ENCODE measurements around the gene SLC1A5.
"Not testable (repeated sequence)": the region's sequence is repeated elsewhere in the genome, so short reads cannot be mapped to it uniquely, and the experiment has no call there.

The SLC1A5 gene

DNA sequence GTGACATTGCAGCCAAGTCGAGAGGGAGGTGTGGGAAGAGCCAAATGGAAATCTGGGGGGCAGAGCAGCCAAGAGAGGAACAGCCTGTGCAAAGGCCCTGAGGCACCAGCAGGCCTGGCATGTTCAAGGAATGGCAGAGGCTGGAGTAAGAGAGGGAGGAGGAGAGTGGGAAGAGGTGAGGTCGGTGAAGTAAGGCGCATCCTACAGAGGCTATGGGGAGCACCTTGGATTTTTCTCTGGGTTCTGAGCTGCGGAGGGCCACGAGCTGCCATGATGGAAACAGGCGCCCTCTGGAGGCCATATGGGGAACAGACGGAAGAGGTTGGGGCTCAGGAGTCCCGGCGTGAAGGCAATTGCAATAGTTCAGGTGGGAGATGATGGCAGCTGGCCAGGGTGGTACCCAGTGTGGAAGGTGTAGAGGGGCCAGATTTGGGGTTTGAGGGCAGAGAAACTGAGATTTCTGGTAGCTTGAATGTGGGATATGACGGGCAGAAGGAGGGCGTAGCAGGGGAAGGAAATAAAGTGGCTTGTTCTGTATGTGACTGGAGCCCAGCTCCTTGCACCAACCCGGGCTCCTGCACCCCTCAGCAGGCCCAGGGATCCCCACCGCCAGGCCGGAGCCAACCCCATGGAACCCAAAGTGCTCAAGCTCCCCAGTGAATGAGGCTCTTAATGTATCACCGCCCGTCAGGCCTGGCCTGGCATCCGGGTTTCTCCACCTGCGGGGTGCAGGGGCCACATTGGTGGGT is 21.7 kb downstream of the SLC1A5 start:
- DNase-seq: peak; percentile 63

DNA sequence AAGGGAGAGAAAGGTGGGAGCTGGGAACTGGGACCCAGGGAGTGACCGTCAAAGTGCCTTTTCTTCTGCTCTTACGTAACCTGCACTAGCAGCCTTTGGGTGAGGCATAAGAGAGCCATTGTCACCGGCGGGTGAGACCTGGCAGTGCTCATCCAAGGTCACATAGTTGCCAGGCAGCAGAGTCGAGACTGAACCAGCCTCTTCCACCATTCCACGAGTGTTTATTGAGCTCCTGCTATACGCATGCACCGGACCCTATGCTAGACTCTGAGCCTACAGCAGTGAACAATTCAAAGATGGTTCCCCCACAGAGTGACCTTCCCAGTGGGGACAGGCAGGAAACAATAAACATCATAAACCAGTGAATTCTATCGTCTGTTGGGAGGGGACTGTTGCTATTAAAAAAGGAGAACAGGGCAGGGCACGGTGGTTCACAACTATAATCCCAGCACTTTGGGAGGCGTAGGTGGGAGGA is 23.5 kb downstream of the SLC1A5 start:
- DNase-seq: no peak

DNA sequence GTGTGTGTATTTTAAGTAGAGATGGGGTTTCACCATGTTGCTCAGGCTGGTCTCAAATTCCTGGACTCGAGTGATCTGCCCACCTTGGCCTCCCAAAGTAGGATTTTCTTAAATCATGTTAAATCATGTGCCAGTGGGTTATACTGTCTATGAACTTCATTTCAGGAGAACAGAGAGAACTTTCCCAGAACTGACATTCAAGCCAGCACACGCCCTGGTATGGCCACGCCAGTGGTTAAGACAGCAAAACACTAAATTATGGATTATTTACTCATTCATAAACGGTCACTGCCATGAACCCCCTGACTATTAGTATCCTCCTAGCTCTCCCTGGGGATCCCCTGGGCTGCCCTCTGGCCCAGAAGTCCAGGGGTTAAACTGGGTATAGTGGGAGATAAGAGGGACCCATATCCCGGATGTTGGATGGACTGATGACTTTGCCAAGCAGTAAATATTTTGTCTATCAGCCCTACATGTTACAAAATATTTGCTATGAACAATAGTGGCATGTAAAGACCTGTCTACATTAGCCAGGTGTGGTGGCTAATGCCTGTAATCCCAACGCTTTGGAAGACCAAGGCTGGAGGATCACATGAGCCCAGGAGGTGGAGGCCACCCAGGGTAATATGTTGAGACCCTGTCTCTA is 26.0 kb downstream of the SLC1A5 start:
- no peak for DNase-seq

DNA sequence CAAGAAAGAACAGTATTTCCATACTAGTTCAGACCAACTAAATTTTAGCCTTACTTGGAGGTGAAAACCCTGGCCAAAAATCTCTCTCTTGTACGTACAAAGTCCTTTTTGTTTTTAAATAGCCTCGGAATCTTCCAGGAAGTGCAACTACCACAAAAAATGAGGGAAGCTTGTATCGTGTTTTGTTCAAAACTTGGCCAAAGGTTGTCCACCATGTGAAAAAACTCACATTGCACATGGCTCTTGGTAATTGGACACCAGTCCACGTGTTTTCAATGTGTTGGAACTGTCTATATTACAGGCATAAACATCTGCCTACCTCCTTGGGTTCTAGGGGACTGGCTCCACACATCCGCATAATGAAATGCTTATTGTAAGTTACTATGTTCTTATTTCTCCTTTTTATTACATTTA is 27.0 kb downstream of the SLC1A5 start:
- DNase-seq: no peak

DNA sequence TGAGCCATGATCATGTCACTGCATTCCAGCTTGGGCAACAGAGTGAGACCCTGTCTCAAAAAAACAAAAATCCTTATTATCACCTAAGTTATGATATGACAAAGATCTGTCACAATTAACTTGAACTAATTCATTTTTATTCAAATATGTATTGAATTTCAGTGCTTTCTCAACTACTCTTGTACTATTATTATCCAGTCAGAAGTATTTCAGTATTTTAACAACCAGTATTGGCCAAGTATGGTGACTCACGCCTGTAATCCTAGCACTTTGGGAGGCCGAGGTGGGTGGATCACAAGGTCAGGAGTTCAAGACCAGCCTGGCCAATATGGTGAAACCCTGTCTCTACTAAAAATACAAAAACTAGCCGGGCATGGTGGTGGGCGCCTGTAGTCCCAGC is 27.5 kb downstream of the SLC1A5 start:
- not testable (repeated sequence) for DNase-seq

DNA sequence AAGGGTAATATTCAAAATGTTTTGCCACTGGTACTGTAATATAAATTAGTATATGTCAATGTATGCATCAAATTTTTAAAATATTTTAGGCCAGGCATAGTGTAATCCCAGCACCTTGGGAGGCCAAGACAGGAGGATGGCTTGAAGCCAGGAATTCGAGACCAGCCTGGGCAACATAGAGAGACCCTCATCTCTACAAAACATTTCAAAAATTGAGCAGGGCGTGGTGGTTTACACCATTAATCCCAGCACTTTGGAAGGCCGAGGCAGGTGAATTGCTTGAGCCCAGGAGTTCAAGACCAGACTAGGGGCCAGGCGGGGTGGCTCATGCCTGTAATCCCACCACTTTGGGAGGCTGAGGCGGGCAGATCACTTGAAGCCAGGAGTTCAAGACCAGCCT is 28.0 kb downstream of the SLC1A5 start:
- DNase-seq: no peak

DNA sequence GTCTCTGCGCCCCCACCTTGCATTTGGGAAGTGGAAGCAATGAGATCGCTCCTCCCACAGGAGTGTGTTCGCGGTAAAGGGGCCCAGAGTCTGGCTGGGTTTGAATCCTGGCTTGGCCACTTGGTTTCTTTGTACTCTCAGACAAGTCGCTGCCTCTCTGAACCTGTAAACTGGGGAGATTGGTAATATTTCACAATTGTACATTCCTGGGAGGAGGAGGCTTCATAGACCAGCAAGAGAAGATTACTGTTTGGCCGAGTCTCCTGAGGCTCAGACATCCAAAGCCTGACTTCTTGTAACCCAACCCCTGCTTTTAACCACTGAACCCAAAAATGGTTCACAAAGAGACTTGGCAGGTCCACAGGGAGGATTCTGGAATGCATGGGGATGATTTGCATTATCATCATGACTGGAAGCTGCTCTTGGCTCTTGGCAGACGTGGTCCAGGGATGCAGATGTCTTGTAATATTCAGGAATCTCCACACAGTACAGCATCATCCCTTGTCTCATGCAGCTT is 28.5 kb downstream of the SLC1A5 start:
- no peak for DNase-seq

DNA sequence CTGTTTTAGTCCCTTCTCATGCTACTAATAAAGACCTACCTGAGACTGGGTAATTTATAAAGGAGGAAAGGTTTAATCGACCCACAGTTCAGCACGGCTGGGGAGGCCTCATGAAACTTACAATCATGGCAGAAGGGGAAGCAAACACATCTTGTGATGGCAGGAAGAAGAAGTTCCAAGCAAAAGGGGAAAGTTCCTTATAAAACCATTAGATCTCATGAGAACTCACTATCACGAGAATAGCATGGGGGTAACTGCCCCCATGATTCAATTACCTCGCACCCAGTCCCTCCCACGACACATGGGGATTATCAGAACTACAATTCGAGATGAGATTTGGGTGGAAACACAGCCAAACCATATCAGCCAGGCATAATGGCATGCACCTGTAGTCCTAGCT is 29.2 kb downstream of the SLC1A5 start:
- DNase-seq: no peak

DNA sequence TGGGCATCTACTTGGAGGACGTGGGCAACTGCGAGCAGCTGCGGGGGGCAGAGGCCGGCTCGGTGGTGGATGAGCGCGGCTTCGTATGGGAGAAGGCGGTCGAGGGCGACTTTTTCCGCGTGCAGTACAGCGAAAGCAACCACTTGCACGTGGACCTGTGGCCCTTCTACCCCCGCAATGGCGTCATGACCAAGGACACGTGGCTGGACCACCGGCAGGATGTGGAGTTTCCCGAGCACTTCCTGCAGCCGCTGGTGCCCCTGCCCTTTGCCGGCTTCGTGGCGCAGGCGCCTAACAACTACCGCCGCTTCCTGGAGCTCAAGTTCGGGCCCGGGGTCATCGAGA is 31.9 kb downstream of the SLC1A5 start:
- DNase-seq: no peak

DNA sequence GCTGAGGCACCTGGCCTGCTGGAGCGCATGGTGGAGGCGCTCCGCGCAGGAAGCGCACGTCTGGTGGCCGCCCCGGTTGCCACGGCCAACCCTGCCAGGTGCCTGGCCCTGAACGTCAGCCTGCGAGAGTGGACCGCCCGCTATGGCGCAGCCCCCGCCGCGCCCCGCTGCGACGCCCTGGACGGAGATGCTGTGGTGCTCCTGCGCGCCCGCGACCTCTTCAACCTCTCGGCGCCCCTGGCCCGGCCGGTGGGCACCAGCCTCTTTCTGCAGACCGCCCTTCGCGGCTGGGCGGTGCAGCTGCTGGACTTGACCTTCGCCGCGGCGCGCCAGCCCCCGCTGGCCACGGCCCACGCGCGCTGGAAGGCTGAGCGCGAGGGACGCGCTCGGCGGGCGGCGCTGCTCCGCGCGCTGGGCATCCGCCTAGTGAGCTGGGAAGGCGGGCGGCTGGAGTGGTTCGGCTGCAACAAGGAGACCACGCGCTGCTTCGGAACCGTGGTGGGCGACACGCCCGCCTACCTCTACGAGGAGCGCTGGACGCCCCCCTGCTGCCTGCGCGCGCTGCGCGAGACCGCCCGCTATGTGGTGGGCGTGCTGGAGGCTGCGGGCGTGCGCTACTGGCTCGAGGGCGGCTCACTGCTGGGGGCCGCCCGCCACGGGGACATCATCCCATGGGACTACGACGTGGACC is 32.4 kb downstream of the SLC1A5 start:
- no peak for DNase-seq

DNA sequence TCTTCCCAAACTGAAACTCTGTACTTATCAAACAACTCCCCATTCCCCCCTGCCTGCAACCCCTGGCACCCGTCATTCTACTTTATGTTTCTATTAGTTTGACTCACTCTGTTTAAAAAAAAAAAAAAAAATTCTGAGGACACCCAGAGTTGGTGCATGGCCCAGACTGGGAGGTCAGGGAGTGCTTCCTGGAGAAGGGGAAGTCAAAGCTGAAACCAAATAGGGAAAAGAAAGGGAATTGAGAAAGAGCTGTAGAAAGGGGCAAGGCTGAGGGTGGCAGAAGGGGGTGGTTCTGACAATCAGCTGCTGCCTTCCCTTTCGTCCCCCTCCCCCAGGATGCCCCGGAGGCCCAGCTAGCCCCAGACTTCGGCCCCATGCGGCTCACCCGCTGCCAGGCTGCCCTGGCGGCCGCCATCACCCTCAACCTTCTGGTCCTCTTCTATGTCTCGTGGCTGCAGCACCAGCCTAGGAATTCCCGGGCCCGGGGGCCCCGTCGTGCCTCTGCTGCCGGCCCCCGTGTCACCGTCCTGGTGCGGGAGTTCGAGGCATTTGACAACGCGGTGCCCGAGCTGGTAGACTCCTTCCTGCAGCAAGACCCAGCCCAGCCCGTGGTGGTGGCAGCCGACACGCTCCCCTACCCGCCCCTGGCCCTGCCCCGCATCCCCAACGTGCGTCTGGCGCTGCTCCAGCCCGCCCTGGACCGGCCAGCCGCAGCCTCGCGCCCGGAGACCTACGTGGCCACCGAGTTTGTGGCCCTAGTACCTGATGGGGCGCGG is 33.1 kb downstream of the SLC1A5 start:
- no peak for DNase-seq

DNA sequence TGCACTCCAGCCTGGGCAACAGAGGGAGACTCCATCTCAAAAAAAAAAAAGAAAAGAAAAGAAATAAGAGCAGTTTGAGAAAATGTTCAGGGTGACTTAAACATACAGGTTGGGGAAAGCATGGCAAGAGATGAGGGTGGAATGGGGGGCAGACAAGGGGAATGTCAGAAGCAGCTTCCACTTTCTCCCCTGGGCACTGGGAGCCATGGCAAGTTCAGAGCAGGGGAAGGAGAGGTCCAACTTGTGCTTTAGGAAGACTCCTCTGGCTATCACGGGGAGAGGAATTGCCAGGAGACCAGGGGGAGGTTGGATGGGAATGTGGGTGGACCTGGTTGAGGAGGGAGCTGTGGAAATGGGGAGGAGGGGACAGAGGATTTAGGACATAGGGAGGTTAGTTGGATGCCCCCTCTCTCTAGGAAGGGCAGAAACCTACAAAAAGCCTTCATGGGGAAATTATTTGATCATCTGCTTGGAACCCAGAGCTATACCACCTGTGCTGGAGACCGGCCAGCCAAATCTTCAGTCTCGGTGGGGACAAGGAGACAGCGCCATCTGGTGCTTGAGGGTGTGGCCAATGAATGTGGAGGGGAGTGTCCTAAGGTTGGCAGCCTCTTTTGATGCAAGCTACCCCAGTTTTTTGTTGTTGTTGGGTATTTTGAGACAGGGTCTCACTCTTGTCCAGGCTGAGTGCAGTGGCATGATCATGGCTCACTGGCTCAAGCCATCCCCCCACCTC is 34.8 kb downstream of the SLC1A5 start:
- DNase-seq: peak; percentile 66

DNA sequence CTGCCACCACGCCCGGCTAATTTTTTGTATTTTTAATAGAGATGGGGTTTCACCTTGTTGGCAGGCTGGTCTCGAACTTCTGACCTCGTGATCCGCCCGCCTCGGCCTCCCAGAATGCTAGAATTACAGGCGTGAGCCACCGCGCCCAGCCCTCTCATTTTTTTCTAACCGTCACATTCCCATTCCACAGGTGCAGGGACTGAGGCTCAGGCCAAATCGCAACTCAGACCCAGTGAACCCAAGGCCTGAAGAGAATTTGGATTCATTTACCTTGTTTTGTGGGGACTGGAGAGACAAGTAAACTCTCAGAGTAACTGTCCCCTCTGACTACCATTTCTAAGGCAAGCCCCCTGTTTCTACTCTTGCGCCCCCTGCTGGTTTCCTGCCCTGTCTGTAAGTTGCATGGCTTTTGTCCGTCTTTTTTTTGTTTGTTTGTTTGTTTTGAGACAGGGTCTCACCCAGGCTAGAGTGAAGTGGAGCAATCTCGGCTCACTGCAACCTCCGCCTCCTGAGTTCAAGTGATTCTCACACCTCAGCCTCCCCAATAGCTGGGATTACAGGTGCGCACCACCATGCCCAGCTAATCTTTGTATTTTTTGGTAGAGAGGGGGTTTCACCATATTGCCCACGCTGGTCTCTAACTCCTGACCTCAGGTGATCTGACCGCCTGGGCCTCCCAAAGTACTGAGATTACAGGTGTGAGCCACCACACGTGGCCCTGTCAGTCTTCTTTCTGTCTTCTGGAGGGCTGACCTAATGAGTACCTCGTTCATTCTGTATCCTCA is 39.9 kb downstream of the SLC1A5 start:
- DNase-seq: peak; percentile 76

DNA sequence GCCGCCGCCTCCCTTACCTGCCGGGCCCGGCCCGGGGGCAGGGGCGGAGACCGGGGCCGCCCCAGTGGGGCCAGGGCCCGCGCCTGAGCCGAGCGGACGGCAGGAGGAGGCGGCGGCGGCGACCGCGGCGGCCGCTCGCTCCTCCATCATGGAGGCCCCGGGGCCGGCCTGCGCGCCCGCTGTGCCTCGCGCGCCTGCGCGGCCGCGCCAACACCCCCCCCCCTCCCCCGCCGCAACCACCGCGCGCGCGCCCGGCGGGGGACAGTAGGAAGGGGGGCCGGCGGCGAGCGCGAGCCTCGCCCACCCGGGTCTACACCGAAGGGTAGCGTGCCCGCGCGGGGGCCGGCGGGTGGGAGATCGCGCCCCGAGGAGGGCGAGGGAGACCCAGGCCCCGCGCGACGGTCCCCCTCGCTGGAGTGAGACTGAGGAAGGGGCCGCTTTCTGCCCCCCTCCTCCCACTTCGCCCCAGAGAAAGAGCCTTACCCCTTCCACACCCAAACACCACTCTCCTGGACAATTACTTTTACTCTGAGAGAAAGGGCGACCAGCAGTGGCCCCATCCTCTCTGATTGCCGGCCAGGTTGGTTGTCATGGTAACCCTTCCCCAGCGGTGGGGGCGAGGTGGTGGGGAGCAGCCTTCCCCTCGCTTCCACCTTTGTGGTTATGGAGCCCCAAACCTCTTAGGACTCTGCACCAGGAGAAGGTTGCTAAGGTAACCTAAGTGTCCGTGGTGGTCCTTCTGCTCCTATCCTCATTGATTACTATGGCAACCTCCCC is 41.9 kb downstream of the SLC1A5 start, which contains the start of gene STRN4:
STRN4 (minus strand) TSS at position 170 of the 777 bp plus-strand sequence; CDS start at position 150, 20 bp downstream.
- DNase-seq: peak; percentile 50

DNA sequence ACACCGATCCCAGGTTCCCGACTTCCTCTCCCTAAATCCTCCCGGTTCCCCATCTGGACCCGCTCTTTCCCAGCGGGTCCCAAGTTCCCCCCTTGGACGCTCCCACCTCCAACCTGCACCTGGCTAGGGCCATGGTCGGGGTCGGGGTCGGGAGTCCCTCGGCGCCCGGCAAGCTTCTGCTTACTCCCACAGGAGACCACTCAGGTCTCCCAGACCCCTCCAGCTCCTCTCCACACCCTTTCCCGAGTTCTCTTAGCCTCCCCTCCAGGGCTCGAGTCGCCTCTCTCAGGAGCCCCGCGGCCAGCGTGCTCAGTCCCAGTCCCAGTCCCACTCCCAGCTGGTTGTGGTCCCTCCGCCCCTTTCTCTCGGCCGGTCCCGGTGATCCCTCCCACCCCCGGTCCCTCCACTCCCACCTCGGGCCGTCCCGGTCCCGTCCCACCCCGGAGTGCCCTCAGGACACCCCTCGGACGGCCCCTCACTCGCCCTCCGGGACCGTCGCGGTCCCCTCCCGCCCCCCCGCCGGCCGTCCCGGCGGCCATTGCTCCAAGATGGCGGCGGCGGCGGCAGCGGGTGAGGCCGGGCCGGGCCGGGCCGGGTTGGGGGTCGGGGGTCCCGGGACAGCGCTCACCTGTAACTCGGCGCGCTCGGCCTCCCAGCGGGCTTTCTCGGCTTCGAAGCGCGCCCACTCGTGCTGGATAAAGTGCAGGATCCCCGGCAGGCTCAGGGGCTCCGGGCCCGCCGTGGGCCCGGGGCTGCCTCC is 42.7 kb downstream of the SLC1A5 start, which contains the start of gene FKRP:
FKRP (plus strand) TSS at position 537 of the 760 bp plus-strand sequence. CDS start 9,394 bp downstream, outside the sequence.
- DNase-seq: peak; percentile 12

DNA sequence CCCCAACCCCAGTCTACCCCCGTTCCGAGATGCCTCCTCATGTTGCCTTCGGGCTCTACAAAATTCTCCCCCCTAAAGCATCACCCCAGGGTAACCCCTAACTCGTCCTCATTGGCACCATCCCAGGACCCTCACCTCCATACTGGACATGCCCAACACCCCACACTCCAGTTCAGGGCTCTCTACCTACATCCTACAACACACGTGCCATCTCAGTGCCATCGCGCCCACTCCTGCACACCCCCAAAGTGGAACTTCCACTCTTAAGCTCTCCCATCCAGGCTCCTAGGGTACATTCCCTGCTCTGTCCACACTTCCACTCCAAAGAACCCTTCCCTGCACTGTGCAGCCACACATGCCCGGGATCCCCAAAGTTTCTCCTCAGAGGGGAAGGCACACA is 43.4 kb downstream of the SLC1A5 start:
- DNase-seq: no peak

DNA sequence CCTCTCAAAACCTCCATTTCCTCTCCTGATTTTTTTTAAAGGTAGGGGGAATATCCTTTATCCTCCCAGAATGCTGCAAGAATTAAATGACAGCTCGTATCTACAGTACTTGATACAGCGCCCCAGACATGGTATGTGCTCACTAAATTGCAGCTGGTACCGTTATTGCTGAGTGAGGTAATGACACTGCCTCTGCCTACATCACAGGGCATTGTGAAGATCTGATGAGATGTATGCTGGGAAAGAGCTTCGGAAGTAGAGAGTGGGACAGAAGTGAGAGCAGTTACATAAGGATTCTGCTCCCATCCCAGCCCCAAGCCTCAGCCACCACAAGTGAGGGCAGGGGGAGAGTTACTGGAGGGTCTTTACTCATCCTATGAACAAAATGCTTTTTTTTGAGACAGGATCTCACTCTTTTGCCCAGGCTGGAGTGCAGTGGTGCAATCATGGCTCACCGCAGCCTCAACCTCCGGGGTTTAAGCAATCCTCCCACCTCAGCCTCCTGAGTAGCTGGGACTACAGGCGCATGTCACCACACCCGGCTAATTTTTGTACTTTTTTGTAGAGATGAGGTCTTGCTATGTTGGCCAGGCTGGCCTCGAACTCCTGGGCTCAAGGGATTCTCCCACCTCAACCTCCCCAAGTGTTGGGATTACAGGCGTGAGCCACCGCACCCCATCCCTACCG is 44.2 kb downstream of the SLC1A5 start:
- DNase-seq: no peak

DNA sequence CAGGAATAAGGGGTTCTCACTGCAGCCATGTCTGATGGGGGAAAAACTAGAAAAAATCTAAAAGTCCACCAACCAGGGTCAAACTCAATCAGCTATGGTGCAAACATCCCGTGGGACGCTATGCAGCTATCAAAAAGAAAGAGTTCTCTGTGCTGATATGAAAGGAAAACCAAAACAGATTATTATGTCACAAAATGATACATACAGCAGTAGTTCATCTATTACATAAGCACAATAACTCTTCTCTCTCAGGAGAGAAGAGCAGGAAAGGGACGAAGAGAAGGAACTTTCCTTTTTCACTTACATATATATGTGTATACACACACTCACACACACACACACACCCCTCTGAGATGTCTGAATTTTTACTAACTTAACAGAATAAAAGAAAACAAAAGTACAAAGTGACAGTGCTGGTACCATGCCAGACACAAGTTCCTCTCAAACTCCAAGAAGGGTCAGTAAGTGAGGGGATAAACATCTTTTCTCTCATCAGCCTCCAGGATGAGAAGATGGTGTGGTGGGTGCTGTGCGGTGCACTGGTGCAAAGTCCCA is 45.4 kb downstream of the SLC1A5 start:
- DNase-seq: no peak

DNA sequence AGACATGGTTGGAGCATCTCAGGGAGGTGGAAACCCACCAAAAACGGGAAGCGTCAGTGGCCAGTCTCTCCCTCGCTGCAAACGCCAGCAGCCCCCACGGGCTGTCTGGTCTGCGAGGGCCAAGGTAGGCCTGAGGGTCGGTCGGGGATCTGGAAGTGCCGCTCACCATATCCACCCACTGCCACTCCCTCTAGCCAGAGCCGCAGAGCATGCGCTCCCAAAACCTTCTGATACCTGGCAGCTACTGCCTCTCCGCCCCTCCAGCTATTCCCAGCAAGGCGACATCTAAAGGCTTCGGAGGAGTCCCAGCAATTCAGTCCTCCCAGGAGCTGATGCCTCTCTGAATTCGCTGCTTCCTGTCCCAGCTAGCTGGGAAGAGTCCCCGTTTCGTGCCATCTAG is 46.9 kb downstream of the SLC1A5 start:
- DNase-seq: no peak

All from stimulated activated naive CD4-positive, alpha-beta T cell treated with Interleukin-2 at 50 U/mL for 16 hours (primary cell).